ENCODE measurements around the gene AHCTF1.

Gene AHCTF1

GRCh38 chr1:246809473-246809872, 122.3 kb downstream of the AHCTF1 start:
- no peaks in the 10 kb centered on the region for H3K9me3 Mint-ChIP-seq
- H3K27ac Mint-ChIP-seq, result no peak overlapping the region
- DNase-seq, result no peak
- H3K4me1 Mint-ChIP-seq, result no peaks in the 10 kb centered on the region
- no peaks in the 10 kb centered on the region for H3K36me3 Mint-ChIP-seq
- CTCF ChIA-PET, result no interaction called here
- no peaks in the 10 kb centered on the region for H3K27me3 Mint-ChIP-seq
- no peak overlapping the region for H3K4me3 Mint-ChIP-seq

GRCh38 chr1:246805135-246805716, 126.5 kb downstream of the AHCTF1 start:
- CTCF ChIA-PET, result no interaction called here
- no peak overlapping the region for H3K4me3 Mint-ChIP-seq
- H3K27me3 Mint-ChIP-seq, result peaks cover 4% of the 10 kb centered on the region
- no peaks in the 10 kb centered on the region for H3K9me3 Mint-ChIP-seq
- no peak overlapping the region for H3K27ac Mint-ChIP-seq
- no peak for DNase-seq
- no peaks in the 10 kb centered on the region for H3K36me3 Mint-ChIP-seq
- H3K4me1 Mint-ChIP-seq, result no peaks in the 10 kb centered on the region

DNA sequence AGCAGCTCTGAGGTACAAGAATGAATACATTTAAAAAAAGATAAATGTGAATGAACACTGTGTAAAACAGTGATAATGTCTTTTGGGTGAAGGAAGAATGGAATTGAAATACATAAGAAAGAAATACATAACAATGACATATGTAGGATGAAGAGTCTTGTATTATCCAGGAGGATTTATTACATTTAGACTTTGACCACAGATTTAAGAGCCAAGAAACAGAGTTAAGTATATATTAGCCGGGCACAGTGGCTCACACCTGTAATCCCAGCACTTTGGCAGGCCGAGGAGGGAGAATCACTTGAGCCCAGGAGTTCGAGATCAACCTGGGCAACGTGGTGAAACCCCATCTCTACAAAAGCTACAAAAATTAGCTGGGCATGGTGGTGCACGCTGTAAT, 127.9 kb downstream of the AHCTF1 start:
- no peaks in the 10 kb centered on the region for H3K9me3 Mint-ChIP-seq
- no peak for DNase-seq
- H3K36me3 Mint-ChIP-seq, result no peaks in the 10 kb centered on the region
- no peaks in the 10 kb centered on the region for H3K4me1 Mint-ChIP-seq
- CTCF ChIA-PET, result interaction anchor here (0.6 kb wide), 1 partner anchor 454 kb away, joined by 3 read pairs; no protein-coding TSS in a partner anchor
- H3K27me3 Mint-ChIP-seq, result peaks cover 4% of the 10 kb centered on the region
- no peak overlapping the region for H3K4me3 Mint-ChIP-seq
- H3K27ac Mint-ChIP-seq, result no peak overlapping the region

DNA sequence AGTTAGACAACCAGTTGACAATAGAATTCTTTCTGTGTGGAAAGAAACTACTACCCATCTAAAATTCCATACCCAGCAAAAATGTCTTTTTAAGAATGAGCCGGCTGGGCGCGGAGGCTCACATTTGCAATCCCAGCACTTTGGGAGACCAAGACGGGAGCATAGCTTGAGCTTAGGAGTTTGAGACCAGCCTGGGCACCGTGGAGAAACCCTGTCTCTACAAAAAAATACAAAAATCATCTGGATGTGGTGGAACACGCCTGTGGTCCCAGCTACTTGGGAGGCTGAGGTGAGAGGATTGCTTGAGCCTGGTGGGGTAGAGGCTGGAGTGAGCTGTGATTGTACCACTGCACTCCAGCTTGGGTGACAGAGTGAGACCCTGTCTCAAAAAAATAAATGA, 128.4 kb downstream of the AHCTF1 start:
- Mint-ChIP-seq H3K4me1 (no peaks in the 10 kb centered on the region), H3K36me3 (no peaks in the 10 kb centered on the region), H3K27me3 (peaks cover 4% of the 10 kb centered on the region), H3K9me3 (no peaks in the 10 kb centered on the region), H3K27ac (no peak overlapping the region), H3K4me3 (no peak overlapping the region)
- DNase-seq, result no peak
- CTCF ChIA-PET, result interaction anchor here (0.6 kb wide), 1 partner anchor 453 kb away, joined by 3 read pairs; no protein-coding TSS in a partner anchor

DNA sequence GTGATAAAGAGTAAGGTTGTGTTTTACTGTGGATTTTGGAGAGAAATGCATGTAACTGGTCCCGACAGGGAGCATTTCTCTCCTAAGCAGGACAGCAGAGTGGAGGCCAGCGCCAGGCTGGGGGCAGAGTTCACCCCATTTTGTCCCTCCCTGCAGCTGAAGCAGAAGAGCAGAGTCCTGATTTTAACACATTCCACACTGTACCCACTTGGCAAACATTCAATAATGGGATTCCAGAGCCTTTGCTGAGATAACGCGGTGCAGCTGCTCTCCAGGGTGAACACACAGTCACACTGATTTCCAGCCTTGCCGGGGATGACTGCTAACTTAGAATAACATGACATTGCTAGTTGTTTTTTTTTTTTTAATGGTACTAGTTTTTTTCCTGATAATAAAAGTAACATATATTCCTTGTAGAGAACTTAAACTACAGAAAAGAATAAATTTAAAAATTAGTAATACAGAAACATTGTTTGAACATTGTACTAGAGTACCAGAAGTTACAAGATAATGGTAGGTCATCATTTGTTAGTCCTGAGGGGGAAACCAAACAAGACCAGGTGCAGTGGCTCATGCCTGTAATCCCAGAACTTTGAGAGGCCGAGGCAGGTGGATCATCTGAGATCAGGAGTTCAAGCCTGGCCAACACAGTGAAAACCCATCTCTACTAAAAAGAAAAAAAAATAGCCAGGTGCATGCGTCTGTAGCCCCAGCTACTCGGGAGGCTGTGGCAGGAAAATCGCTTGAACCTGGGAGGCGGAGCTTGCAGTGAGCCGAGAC, 130.3 kb downstream of the AHCTF1 start:
- DNase-seq, result no peak

GRCh38 chr1:246800756-246801155, 131.0 kb downstream of the AHCTF1 start:
- CTCF ChIA-PET, result no interaction called here
- no peak for DNase-seq
- Mint-ChIP-seq H3K36me3 (no peaks in the 10 kb centered on the region), H3K27me3 (peaks cover 4% of the 10 kb centered on the region), H3K27ac (no peak overlapping the region), H3K4me3 (no peak overlapping the region), H3K4me1 (no peaks in the 10 kb centered on the region), H3K9me3 (no peaks in the 10 kb centered on the region)

More for the DNA sequence above, 130.3 kb downstream of the AHCTF1 start:
- Mint-ChIP-seq H3K36me3 (no peaks in the 10 kb centered on the region), H3K9me3 (no peaks in the 10 kb centered on the region), H3K4me1 (no peaks in the 10 kb centered on the region), H3K27ac (no peak overlapping the region), H3K27me3 (peaks cover 4% of the 10 kb centered on the region), H3K4me3 (no peak overlapping the region)
- CTCF ChIA-PET, result no interaction called here

DNA sequence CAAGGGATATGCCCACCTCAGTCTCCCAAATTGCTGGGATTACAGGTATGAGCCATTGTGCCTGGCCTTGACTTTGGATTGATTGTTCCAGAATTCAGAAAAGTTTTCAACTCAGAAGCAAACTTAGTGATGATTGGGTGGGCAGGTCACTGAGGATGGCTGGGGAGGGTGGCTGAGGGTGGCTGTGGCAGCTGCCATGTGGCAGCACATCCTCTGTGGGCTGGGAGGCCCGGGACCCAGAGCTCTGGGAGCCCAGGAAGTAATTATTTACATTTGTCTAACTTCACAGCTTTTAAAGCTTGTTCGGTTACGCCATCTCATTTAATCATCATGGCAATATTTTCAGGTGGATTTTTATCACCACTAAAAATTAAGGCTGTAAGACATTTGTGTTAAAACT, 131.4 kb downstream of the AHCTF1 start:
- CTCF ChIA-PET, result no interaction called here
- H3K4me3 Mint-ChIP-seq, result no peak overlapping the region
- no peak for DNase-seq
- H3K27me3 Mint-ChIP-seq, result peaks cover 4% of the 10 kb centered on the region
- H3K4me1 Mint-ChIP-seq, result no peaks in the 10 kb centered on the region
- no peaks in the 10 kb centered on the region for H3K36me3 Mint-ChIP-seq
- H3K27ac Mint-ChIP-seq, result no peak overlapping the region
- H3K9me3 Mint-ChIP-seq, result no peaks in the 10 kb centered on the region

DNA sequence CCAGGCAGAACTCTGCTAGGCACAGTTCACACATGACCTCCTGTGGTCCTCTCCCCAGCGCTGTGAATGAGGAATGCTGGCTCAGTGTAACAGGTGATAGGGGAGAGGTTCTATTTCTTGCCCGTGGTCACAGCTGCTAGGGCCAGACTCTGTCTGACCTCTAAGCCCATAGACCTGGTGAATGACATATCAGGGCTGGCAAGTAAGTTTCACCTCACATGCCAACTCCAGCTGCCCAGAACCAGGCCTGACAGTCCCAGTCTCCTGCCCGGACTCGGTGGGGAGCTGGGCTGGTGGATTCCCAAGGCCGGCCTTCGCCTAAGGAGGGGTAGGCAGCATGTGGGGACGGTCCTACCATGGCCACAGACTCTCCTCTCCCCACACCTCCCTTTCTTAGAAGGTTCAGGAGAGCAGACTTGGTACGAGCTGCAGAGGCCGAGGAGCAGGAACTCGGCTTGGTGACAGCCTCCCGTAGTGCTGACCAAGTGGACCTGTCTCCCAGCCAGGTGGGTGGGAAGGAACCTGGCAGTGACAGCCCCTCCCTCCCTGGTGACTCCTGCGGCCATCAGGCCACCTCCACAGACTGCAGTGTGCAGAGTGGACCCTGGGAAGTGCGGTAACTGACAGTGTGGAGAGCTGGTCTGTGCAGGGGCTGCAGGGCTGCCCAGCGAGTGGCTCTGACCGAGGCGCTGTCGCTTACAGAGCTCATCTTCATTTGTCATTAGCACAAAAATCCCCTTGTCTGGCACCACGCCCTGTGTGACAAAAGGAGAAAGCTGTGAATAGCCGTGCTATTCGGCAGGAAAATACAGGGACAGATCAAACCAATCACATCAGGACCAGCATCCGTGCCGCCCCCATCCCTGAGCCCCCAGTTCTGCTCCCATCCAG, 132.9 kb downstream of the AHCTF1 start:
- no peaks in the 10 kb centered on the region for H3K36me3 Mint-ChIP-seq
- H3K4me1 Mint-ChIP-seq, result no peaks in the 10 kb centered on the region
- no peak overlapping the region for H3K27ac Mint-ChIP-seq
- CTCF ChIA-PET, result interaction anchor here (0.8 to 0.9 kb wide), 2 partner anchors 12 to 173 kb away, joined by 3 read pairs; no protein-coding TSS in a partner anchor
- H3K4me3 Mint-ChIP-seq, result no peak overlapping the region
- H3K27me3 Mint-ChIP-seq, result peaks cover 4% of the 10 kb centered on the region
- H3K9me3 Mint-ChIP-seq, result no peaks in the 10 kb centered on the region
- DNase-seq, result no peak

GRCh38 chr1:246798107-246798506, 133.6 kb downstream of the AHCTF1 start:
- CTCF ChIA-PET, result interaction anchor here (0.9 kb wide), 1 partner anchor 173 kb away, joined by 3 read pairs; no protein-coding TSS in a partner anchor
- H3K27me3 Mint-ChIP-seq, result peaks cover 4% of the 10 kb centered on the region
- no peak for DNase-seq
- H3K9me3 Mint-ChIP-seq, result no peaks in the 10 kb centered on the region
- no peaks in the 10 kb centered on the region for H3K36me3 Mint-ChIP-seq
- no peak overlapping the region for H3K27ac Mint-ChIP-seq
- H3K4me1 Mint-ChIP-seq, result no peaks in the 10 kb centered on the region
- H3K4me3 Mint-ChIP-seq, result no peak overlapping the region

GRCh38 chr1:246797597-246797996, 134.2 kb downstream of the AHCTF1 start:
- peaks cover 4% of the 10 kb centered on the region for H3K27me3 Mint-ChIP-seq

DNA sequence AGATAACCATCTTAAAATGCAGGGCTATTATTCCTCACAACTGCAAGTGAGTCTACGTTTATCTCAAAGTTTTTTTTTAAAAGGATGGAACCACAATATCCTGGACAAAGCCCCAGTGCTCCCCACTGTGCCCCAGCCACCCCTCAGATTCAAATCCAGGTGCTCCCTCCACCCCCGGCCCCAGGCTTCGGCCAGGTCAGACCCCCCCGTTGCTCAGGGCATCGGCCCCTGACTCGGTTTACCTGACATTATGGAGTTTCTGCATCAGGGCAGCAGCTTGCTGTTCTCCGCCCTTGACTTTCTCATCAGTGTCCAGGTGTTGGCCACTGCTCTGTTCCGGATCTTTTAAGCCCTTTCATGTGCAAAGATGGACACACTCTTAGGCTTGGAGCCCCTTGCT, 134.6 kb downstream of the AHCTF1 start:
- Mint-ChIP-seq H3K4me1 (no peaks in the 10 kb centered on the region), H3K27me3 (peaks cover 4% of the 10 kb centered on the region), H3K9me3 (no peaks in the 10 kb centered on the region), H3K27ac (no peak overlapping the region), H3K4me3 (no peak overlapping the region), H3K36me3 (no peaks in the 10 kb centered on the region)
- no peak for DNase-seq
- CTCF ChIA-PET, result no interaction called here

More at GRCh38 chr1:246797597-246797996, 134.2 kb downstream of the AHCTF1 start:
- CTCF ChIA-PET, result interaction anchor here (0.9 kb wide), 1 partner anchor 174 kb away, joined by 3 read pairs; no protein-coding TSS in a partner anchor
- DNase-seq, result no peak
- Mint-ChIP-seq H3K4me3 (no peak overlapping the region), H3K9me3 (no peaks in the 10 kb centered on the region), H3K36me3 (no peaks in the 10 kb centered on the region), H3K27ac (no peak overlapping the region), H3K4me1 (no peaks in the 10 kb centered on the region)

DNA sequence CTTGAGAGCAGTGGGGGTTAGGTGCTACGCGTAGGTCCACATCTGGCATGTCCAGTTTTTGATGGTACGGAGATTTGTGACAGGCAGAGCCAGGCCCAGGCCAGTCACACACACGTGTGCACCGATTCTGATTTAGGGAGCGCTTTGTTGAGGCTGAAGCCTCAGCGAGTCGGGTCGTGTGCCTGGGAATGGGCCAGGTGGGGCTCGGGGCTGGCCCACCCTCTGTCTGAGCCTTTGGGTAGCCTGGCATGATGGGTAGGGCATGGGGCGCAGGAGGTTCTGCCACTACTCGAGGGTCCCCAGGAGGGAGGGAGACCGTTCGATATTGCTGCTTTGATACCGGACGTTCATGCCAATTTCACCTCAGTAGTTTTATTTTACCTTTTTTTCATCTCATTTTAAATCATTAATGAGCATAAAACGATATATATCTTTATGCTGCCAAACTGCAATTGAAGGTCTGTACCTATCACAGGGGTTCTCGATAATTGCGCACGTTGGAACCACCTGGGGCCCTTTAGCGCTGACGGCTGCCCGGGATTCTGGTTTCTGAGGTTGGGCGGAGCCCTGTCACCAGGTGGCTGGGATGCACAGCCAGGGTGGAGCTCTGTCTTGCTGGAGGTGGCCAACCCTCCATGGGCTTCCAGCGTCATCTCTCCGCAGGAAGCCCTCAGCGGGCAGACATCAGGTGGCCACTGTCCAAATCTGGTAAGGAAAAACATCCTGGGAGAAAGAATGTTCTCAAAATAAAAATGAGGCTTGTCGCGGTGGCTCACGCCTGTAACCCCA, 135.6 kb downstream of the AHCTF1 start:
- peaks cover 3% of the 10 kb centered on the region for H3K27me3 Mint-ChIP-seq
- no peak overlapping the region for H3K27ac Mint-ChIP-seq
- no peaks in the 10 kb centered on the region for H3K36me3 Mint-ChIP-seq
- no peak for DNase-seq
- no peaks in the 10 kb centered on the region for H3K4me1 Mint-ChIP-seq
- no peaks in the 10 kb centered on the region for H3K9me3 Mint-ChIP-seq
- CTCF ChIA-PET, result no interaction called here
- no peak overlapping the region for H3K4me3 Mint-ChIP-seq

- Mint-ChIP-seq H3K36me3 (no peaks in the 10 kb centered on the region), H3K27ac (no peak overlapping the region), H3K27me3 (no peaks in the 10 kb centered on the region), H3K9me3 (no peaks in the 10 kb centered on the region), H3K4me3 (no peak overlapping the region), H3K4me1 (no peaks in the 10 kb centered on the region)
- no peak for DNase-seq
- CTCF ChIA-PET, result no interaction called here
Measured at GRCh38 chr1:246794828-246795671, 136.7 kb downstream of the AHCTF1 start.
